AG20443 (cell line): ENCODE data around the gene TRIM44.
"Not testable (repeated sequence)": the region's sequence is repeated elsewhere in the genome, so short reads cannot be mapped to it uniquely, and the experiment has no call there.

ENCODE experiments used
- DNase-seq: peaks from one replicate; pipeline ENCODE4 v3.0.0; 2012; ENCODE audit warnings: low spot score, mixed read lengths

The TRIM44 gene

DNA sequence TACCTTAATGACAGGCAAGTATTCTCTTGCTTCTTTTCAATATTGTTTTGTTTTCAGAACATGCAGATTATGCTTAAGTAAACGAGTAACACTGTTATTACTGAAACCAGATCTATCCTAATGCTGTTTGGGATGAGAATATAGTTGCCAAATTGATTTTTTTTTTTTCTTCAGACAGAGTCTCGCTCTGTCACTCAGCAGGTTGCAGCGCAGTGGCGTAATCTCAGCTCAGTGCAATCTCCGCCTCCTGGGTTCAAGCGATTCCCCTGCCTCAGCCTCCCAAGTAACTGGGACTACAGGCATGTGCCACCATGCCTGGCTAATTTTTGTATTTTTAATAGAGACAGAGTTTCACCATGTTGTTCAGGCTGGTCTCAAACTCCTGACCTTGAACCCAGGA lies 91.0 kb downstream of the TRIM44 start:
- DNase-seq = not testable (repeated sequence)

- DNase-seq = not testable (repeated sequence)
Observed at GRCh38 chr11:35759951-35760350, 97.4 kb downstream of the TRIM44 start.

GRCh38 chr11:35761899-35762298 lies 99.3 kb downstream of the TRIM44 start:
- DNase-seq = no peak

GRCh38 chr11:35763301-35763700 lies 100.7 kb downstream of the TRIM44 start:
- DNase-seq = no peak

DNA sequence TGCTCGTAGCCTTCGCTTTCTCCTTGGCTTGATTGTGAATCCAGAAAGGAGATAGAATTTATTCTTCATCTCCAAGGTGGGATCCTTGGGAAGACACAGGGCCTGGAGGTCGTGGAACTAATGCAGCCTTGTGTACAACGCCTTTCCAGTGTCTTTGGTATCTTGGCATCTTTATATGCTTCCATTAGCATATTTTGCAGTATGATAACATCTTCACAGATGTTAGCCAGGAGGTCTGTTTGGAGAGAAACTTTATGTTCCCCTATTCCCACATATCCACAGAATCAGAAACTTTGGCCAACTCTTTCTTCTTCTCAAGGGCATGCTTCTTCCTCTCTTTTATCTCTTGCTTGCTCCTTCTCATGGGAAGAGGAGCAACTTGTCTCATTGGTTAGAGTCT lies 101.2 kb downstream of the TRIM44 start:
- no peak for DNase-seq

- DNase-seq = no peak
Observed at GRCh38 chr11:35764417-35764816, 101.8 kb downstream of the TRIM44 start.

GRCh38 chr11:35765211-35765610 lies 102.6 kb downstream of the TRIM44 start:
- DNase-seq = no peak

DNA sequence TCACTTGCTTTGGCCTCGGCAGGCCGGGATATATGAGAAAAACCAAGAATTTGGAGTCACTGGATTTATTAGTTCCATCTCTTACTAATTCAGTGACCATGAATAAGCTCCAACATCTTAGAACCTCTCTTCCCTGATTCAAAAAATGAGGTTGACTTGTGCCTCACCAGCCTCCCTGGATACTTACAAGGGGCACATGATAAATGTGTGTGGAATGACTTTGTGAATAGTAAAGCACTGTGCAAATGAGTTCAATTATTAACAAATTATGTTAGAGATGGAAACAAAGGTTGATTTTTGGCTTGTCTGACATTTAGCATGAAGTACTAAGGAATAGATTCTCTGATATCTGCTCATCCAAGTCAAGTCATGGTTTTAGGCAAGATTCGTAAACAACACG lies 104.1 kb downstream of the TRIM44 start:
- no peak for DNase-seq

GRCh38 chr11:35770425-35770824 lies 107.8 kb downstream of the TRIM44 start:
- not testable (repeated sequence) for DNase-seq

DNA sequence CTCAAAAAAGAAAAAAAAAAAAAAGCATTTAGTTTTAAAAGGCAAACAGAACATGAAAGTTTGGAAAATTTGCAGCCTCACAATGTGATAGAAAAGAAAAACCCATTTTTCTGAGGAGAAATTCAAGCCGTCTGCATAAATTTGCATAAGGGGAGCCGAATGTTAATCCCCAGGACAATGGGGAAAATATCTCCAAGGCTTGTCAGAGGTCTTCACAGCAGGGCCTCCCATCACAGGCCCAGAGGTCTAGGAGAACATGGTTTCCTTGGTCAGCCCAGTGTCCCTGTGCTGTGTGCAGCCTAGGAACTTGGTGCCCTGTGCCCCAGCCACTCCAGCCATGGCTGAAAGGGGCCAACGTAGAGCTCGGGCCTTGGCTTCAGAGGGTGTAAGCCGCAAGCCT lies 109.1 kb downstream of the TRIM44 start:
- no peak for DNase-seq

DNA sequence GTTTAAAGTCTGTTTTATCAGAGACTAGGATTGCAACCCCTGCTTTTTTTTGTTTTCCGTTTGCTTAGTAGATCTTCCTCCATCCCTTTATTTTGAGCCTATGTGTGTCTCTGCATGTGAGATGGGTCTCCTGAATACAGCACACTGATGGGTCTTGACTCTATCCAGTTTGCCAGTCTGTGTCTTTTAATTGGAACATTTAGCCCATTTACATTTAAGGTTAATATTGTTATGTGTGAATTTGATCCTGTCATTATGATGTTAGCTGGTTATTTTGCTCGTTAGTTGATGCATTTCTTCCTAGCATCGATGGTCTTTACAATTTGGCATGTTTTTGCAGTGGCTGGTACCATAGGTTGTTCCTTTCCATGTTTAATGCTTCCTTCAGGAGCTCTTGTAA lies 114.7 kb downstream of the TRIM44 start:
- DNase-seq = not testable (repeated sequence)

DNA sequence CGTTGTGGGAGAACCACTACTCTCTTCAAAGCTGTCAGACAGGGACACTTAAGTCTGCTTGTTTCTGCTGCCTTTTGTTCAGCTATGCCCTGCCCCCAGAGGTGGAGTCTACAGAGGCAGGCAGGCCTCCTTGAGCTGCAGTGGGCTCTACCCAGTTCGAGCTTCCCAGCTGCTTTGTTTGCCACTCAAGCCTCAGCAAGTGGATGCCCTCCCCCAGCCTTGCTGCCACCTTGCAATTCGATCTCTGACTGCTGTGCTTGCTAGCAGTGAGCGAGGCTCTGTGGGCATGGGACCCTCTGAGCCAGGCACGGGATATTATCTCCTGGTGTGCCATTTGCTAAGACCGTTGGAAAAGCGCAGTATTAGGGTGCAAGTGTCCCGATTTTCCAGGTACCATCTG lies 116.4 kb downstream of the TRIM44 start:
- DNase-seq = not testable (repeated sequence)

DNA sequence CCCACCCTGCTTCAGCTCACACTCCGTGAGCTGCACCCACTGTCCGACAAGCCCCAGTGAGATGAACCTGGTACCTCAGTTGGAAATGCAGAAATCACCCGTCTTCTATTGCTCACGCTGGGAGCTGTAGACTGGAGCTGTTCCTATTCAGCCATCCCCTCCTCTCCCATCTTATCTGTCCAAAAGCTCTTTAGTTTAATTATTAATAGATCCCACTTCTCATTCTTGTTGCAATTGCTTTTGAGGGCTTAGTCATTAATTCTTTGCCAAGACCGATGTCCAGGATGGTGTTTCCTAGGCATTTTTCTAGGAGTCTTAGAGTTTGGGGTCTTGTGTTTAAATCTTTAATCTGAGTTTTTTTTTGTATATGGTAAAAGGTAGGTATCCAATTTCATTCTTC lies 116.8 kb downstream of the TRIM44 start:
- DNase-seq = no peak

DNA sequence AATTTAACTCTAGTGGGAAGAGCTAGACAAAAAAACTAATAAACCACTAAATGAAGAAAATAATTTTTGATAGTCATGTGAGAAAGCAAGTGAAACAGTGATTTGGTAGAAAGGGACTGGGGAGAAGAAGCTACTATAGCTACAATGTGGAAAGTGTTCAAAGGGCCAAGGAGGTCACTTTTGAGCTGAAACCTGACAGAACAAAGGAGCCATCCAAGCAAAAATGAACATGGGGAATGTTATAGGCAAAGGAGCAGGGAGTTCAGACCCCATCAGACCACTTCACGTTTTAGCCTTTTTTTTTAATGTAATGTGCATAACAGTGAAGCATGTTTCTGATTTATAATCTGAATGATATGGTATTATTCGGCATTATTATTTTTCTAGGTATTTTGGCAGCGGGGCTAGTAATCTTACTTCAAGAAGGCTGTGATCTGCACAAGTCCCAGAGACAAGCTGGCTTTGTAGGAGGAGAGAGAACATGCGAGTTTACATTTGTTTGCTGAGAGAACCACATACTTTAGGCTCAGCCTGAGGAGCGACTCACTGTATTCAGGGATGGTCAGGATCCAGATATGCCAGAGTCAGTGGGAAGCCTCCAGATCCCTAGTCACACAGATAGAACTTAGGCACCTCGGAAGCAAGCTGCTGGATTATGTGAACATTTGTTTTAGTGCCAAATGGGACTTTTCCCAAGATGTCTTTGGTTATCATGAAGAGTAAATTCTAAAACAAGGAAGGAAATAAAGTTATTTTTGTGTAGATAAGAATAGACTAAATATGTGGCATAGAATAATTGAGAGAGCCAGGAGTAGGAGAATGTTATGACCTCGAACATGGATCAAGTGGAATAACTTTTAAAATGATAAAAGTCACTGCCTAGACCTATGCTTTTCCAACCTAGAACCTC lies 118.6 kb downstream of the TRIM44 start:
- peak; percentile 73 for DNase-seq

- no peak for DNase-seq
Observed at GRCh38 chr11:35781861-35782470, 119.4 kb downstream of the TRIM44 start.

DNA sequence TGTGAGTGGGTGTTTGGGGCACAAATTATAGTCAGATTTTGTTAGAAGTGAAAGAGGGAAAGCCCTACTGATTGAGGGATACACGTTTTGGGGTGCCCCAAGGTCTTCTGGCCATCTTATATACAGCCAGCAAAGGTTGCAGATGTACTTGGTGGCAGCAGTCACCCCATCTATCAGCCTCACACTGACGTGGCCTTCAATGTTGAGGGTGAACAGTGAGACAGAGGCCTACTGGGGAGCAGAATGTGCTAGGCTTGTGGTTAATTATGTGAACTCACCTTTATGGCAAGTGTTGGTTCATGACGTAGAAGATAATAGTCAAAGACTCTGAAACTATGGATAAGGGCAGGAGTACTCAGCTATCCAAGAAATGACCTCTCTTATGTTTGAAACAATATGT lies 121.2 kb downstream of the TRIM44 start:
- DNase-seq = no peak

DNA sequence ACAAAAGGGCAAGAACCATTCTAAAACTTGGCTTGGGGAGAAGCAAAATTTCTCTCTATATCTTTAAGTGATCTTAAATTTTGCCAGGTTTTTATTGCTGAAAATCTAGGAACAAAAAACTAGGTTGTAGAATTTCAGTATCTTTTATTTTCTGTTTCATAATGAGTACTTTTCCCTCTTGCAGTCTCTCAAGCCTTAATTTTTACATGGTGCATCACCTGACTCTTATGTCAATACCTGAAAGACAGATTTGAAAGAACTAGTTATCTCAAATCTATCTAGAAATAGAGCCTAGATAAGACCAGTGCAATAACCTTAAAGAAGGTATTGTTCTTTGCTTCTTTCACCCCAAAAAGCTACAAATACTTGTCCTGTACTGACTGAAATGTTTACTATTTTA lies 122.1 kb downstream of the TRIM44 start:
- no peak for DNase-seq

- DNase-seq = peak; percentile 15
Observed at GRCh38 chr11:35785287-35786167, 123.0 kb downstream of the TRIM44 start.

DNA sequence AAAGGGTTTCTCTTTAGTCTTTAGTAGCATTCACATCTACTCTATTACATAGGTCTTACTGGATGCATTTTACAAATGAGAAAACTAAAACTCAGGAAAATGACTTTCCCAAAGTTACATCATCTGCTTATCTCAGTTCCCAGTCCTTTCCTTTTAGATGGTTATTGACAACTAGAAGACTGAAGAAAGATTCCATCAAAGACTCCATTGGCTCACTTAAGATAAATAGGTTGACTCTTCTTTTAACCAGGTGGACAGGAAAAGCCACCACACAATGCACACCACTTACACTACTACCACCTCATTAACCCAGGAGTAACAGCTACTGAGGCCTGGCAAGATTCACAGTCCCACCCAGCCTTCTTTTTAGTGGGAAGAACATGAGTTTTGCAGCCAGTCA lies 123.6 kb downstream of the TRIM44 start:
- no peak for DNase-seq

DNA sequence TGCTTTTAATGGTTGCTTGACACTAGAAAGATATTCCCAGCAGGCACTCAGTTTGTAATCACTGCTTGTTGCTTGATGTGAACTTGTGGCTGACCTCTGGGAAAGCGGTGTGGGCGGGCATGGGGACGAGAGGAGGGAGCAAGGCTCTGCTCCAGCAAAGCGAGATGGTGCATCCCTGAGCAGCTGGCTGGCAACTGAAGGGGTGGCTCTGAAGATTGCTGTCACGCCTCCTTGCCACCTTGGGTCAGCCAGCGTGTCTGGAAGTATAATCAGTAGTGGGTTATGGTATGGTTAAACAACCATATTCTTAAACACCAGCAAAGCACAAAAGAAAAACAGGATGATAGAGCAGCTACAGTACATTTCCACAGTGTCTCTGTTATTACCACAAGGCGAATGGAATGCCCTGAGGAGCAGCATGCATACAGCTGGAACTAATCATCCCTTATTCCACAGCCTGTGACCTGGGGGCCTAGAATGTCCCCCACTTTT lies 124.5 kb downstream of the TRIM44 start:
- DNase-seq = peak; percentile 65

- DNase-seq = peak; percentile 14
Observed at GRCh38 chr11:35787626-35788025, 125.1 kb downstream of the TRIM44 start.
